Caki2 (cell line): ENCODE results near the gene PCBP3. TPM values are rescaled to one million over a fixed set of nuclear protein-coding genes. Genes with fewer than 3 reads are reported as not detected.

Source experiments
- DNase-seq: peaks from one replicate; pipeline ENCODE4 v3.0.0-alpha.2; 2015; ENCODE audit warnings: low read depth
- in situ Hi-C: cut with HindIII; loops from 2 replicates; pipeline ENCODE4 v1.10.0; 2016; ENCODE audit warnings: low sequenced_read_pairs, low pct_unique_long_range_greater_than_20kb, mixed read lengths
- total RNA-seq: library from RNA; depleted of rRNA; stranded (reverse); fragments of >200 nt; shearing (Covaris generic); gene quantifications from 2 replicates; pipeline ENCODE4 v1.2.3, GENCODE V29; 2014; ENCODE audit warnings: low replicate concordance

PCBP3 gene
- total RNA-seq, 1 experiment from 2014 or later = not detected

DNA sequence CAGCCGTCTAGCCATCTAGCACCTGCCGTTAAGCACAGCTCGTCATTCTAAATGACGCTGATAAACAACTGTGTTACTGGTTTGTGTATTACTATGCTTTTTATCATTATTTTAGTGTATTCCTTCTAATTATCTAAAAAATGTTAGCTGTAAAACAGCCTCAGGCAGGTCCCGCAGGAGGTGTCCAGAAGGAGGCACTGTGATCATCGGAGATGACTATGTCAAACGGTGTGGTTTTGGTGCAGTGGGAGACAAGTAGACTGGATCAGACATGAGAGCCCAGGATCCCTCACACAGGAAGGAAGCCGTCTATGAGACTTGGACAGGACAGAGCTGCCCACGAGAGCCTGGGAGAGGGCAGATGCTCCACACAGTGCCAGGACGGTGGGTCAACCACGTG, 282.8 kb downstream of the PCBP3 start:
- DNase-seq = no peak
- in situ Hi-C loops = no loop called here

DNA sequence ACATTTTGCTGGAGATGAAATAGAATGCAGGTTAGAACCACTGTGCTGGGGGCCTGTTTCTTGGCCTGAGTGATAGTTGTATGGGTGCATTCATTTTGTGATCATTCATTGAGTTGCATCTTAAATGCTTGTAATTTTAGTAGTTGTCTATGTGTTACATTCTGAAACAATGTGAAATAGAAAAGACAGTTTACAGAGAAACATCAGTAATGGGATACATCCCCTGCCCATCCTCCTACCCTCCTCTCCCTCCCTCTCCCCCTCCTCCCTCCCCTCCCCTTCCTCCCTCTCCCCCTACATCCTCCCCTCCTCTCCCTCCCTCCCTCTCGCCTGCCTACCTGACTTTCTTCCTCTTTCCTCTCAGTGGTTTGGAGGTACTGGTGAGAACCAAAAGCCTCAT, 283.5 kb downstream of the PCBP3 start:
- DNase-seq = no peak
- in situ Hi-C loops = no loop called here

GRCh38 chr21:45927851-45928850, 284.6 kb downstream of the PCBP3 start:
- no peak for DNase-seq
- in situ Hi-C loops = no loop called here

- in situ Hi-C loops = no loop called here
- no peak for DNase-seq
Measured at GRCh38 chr21:45929449-45929848, 285.9 kb downstream of the PCBP3 start.

- no peak for DNase-seq
- in situ Hi-C loops = no loop called here
Measured at GRCh38 chr21:45930231-45930760, 286.8 kb downstream of the PCBP3 start.

GRCh38 chr21:45930792-45931191, 287.3 kb downstream of the PCBP3 start:
- DNase-seq = no peak
- in situ Hi-C loops = no loop called here

DNA sequence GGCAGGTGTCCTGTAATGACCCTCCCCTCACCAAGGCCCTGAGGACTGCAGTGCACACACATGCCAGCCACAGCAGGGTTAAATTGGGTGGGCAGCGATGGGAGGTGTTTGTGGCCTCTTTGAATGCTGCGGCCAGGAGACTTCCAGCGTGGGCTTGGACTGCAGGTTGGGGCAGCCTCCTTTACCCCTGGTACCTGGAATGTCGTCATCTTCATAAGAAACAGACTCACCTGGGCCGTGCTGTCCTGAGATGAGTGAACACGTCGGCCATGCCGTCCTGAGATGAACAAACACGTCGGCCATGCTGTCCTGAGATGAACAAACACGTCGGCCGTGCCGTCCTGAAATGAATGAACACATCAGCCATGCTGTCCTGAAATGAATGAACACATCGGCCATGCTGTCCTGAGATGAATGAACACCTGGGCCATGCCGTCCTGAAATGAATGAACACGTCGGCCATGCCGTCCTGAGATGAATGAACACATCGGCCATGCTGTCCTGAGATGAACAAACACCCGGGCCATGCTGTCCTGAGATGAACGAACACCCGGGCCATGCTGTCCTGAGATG, 288.0 kb downstream of the PCBP3 start:
- in situ Hi-C loops = no loop called here
- no peak for DNase-seq

DNA sequence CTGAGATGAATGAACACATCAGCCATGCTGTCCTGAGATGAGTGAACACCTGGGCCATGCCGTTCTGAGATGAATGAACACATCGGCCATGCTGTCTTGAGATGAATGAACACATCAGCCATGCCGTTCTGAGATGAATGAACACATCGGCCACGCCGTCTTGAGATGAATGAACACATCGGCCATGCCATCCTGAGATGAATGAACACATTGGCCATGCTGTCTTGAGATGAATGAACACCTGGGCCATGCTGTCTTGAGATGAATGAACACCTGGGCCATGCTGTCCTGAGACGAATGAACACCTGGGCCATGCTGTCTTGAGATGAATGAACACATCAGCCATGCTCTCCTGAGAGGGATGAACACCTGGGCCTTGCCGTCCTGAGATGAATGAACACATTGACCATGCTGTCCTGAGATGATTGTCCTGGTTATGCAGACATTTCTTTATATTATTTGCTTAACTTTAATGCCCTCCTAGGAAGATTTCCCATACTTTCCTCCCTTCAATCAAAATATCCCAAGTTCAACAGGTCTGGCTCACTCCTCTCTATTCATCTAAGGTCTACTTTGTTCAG, 289.5 kb downstream of the PCBP3 start:
- in situ Hi-C loops = no loop called here
- no peak for DNase-seq

GRCh38 chr21:45934085-45934484, 290.6 kb downstream of the PCBP3 start:
- in situ Hi-C loops = no loop called here
- DNase-seq = no peak

DNA sequence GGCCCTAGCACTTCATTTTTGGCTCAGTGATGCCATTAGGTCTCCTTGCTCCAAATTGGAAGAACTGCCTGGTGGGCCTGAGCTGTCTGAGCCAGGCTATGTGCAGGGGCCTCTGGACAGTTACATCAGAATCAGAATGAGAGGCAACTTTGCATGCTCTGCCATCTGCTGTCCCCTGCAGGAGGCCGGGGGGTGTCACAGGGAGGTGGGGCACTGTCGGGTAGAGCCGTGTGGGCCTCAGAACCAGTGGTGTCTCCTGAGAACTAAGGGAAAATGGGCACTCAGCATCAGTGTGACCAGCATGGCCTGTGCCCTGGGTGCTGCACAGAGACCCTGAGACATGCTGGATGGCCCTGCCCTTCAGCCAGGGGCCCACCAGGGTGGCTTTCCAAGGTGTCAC, 291.0 kb downstream of the PCBP3 start:
- in situ Hi-C loops = no loop called here
- no peak for DNase-seq

- in situ Hi-C loops = no loop called here
- DNase-seq = no peak
Measured at GRCh38 chr21:45935628-45936027, 292.1 kb downstream of the PCBP3 start.

DNA sequence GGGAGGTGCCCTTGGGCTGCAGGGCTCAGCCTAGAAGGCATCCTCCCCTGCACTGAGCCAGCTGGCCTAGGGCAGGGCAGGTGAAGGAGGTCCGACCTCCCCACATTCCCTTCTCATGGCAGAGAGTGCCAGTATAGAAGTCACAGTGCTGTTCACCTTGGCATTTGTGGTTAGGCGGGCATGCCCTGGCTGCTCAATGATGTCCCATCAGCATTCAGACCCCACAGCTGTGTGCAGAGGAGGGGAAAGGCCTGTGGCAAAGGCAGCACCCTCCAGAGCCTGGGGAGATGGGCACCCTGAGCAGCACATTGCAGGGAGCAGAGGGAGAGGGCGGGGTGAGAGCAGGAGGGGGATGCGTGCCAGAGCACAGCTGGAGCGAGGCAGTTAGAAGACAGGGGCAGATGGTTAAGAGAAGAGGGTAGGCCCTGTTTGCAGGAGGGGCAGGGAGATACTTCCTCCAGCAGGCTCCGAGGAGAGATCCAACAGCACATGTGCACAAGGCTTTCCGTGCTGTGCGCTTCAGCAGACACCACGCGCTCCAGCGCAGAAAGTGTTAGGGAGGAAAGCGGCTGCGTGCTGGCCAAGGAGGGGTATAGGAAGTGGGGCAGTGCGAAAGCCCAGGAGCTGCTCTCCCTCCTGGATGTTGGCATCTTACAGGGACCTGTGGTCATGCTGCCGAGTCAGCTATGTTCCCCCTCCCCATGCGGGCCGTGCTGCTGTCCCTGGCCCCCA, 294.4 kb downstream of the PCBP3 start:
- in situ Hi-C loops = no loop called here

GRCh38 chr21:45938453-45938755, 294.9 kb downstream of the PCBP3 start:
- DNase-seq = no peak
- in situ Hi-C loops = no loop called here

More for the DNA sequence above, 294.4 kb downstream of the PCBP3 start:
- DNase-seq = no peak

DNA sequence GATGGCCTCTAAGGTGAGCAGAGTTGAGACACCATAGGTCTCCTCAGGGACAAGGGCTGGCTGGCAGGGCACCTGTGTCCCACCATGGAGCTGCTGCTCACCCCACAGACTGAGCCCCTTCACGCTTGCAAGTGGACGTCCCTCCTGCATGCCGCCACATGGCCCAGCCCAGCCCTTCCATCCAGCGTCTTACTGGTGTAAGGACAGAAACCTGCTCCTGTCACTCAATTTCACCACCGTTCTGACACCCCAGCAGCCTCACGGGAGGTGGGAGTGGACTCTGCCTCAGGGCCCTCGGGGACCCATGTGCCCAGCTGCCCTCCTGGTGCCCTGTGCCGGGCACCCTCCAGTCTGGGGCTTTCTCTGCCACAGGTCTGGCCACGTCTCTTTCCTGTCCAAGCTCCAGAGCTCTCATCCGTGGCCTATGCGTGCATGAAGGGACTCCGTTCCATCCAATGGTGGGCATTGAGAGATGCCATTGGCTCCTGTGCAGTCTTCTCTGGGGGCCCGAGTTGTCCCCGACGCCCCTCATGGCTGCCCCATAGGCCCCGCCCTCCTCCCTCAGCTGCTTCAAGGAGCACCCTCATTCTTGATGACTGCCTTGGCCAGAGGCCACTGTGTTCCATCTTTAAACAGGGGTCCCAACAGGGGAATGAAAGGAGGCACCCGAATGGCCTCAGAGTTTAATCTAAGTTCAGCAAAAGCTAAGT, 295.4 kb downstream of the PCBP3 start:
- in situ Hi-C loops = no loop called here
- DNase-seq = no peak

- DNase-seq = no peak
- in situ Hi-C loops = no loop called here
Measured at GRCh38 chr21:45939521-45940045, 296.1 kb downstream of the PCBP3 start.

DNA sequence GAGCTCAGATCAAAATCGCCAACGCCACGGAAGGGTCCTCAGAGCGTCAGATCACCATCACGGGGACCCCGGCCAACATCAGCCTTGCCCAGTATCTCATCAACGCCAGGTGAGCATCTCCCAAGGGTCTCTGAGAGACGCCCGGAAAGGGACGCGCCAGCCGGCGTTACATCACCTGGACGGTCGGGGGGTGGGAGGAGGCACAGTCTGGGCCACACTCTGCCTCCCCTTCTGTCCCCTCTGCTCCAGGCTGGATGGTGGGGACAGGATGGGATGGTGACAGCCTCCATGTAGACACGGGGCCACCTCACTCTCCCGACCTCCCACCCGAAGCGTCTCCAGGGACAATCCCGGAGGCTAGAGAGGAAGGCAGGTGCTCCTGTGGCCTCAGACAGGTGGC, 296.6 kb downstream of the PCBP3 start:
- in situ Hi-C loops = no loop called here

GRCh38 chr21:45940621-45941337, 297.3 kb downstream of the PCBP3 start:
- no peak for DNase-seq
- in situ Hi-C loops = no loop called here

More for the DNA sequence above, 296.6 kb downstream of the PCBP3 start:
- no peak for DNase-seq
